ENCODE results near the gene CDK11A. TPM values are rescaled to one million over a fixed set of nuclear protein-coding genes. Genes with fewer than 3 reads are reported as not detected.
"Not testable (repeated sequence)": the region's sequence is repeated elsewhere in the genome, so short reads cannot be mapped to it uniquely, and the experiment has no call there.

CDK11A gene
- total RNA-seq, 1 donor from 2014 or later, result 13.2 TPM

DNA sequence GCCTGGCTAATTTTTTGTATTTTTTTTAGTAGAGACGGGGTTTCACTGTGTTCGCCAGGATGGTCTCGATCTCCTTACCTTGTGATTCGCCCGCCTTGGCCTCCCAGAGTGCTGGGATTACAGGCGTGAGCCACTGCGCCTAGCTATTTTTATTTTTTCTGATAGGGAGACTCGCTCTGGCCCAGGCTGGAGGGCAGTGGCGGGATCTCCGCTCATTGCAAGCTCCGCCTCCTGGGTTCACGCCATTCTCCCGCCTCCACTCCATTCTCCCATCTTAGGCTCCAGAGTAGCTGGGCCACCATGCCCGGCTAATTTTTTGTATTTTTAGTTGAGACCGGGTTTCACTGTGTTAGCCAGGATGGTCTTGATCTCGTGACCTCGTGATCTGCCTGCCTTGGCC, 1.9 kb upstream of the CDK11A start:
- DNase-seq (ENCODE audit: low read depth), result not testable (repeated sequence)

GRCh38 chr1:1721201-1721600, 3.0 kb downstream of the CDK11A start:
- no peak for DNase-seq (ENCODE audit: low read depth)

DNA sequence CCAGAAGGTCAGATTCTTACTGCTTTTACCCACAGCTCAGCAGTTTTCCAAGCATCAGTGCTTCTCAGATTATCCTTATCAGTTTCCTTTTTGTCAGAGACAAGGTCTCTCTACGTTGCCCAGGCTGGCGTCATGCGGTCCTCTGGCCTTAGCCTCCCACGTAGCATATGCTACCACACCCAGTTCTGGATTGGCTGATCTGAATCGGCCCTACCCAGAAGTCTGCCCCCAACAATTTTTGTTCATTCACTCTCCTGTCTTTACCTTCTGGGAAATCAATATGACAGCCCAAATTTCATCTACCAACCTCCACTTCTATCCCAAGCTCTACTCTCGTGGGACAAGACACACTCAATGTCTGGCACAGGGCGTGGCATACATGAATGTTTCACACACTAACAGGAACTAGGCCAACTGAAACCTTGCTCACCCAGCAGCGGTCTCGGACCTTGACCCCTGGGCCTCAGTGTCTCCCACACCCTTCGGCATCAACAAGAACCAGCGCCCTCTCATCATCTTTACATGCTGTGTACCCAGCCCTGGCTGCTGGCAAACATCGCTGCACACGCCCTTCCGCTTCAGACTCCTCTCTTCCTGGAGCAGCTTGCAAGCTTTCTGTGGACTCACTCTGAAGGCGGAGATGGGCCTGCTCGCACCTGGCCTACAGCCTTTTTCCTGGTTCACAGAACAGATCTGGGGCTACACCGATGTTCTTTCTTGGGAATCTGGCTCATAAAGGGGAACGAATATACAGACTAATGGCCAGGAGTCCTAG, 8.9 kb downstream of the CDK11A start:
- DNase-seq (ENCODE audit: low read depth), result not testable (repeated sequence)

DNA sequence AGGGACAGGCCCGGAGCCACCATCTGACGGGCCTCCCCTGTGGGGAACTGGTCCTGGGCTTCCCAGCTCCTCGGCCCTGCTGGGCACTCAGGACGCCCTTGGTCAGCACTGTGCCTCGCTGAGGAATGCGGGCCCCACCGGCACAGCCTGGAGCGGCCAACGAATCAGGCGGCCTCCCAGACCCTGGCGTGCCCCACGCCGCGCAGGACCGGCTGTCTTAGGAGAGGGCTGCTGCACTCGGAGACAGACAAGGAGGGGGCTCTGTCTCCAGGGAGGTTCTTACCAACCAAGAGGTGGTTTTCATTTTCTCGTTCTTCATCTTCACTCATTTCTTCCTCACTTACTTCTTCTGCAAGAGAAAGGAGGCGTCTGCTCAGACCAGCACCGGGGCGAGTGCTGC, 16.3 kb downstream of the CDK11A start:
- DNase-seq (ENCODE audit: low read depth), result not testable (repeated sequence)

DNA sequence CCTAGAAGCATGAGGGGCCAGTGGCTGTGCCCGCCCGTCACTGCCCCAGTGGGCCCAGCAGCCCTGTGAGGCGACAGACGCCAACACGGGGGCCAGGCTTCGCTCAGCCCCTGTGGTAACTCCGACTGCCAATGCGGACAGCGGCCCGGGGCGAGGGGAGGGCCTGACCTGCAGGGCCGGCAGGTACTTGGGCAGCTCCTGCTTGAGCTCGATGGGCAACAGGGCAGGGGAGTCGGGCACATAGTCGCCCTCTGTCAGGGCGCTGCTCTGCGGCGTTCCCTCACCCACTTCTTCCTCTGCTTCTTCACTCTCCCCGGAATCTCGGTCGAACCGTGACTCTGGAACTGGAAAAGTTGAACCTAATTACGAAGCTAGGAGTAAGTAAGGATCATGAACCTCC, 16.9 kb downstream of the CDK11A start:
- DNase-seq (ENCODE audit: low read depth), result not testable (repeated sequence)

- DNase-seq (ENCODE audit: low read depth), result not testable (repeated sequence)
Measured at GRCh38 chr1:1705623-1706022, 18.5 kb downstream of the CDK11A start.

DNA sequence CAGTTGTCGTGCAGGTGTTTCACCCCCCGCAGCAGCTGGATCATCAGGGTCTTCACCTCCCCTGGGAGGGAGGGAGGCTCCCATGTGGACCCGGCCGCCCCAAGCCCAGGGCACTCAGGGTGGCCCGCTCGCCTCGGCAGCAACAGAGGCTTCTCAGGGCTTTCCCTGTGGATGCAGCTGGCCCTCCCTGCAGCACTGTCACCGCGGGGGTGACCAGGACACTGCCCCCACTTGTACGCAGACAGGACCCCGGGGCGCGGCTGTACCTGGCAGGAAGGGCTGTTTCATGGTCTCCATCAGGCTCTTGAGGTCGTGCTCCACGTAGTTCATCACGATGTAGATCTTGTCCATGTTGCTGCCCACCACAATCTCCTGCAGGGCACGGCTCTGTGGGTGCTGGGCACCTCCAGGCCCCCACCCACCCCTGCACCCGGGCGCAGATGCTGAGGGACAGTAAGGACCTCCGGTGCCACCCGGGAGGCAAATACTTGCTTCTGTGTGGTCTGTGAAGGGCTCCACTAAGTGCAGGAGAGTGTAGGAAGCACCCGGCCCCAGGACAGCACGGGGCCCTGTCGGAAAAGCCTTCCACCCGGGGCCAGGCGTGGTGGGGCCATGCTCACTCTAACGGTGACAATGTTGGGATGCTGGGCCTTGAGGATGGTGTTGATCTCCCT, 19.7 kb downstream of the CDK11A start:
- DNase-seq (ENCODE audit: low read depth), result not testable (repeated sequence)

DNA sequence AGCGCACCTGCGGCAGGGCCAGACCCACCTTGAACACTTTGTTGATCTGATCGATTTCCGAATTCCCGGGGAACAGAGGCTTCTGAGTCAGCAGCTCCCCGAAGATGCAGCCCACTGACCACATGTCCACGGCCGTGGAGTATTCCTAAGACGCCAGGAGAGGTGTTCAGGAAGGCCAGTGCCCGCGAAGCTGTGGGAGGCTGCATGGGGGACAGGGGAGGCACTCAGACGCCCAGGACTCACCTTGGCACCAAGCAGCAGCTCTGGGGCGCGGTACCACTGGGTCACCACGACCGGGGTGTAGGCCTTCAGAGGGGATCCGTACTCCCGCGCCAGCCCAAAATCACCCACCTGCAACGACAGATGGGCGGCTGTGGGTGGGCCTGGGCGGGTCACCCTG, 20.4 kb downstream of the CDK11A start:
- no peak for DNase-seq (ENCODE audit: low read depth)

DNA sequence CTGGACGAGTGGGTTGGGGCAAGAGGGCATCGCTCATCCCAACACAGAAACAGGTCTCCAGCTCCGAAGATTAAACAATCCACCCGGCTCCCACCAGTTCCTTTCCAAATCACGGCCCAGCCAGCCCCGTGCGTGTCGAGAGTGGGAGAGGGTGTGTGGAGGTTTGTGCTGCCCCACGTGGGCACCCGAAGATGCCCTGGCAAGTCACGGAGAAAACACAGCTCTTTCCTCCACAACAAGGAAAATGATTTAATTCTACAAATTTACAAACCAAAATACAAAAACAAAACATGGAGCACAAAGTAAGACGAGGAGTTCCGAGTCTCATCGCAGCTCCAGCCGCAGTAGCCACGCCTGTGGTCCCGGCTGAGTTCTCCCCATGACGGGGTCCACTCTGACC, 21.7 kb downstream of the CDK11A start:
- DNase-seq (ENCODE audit: low read depth), result not testable (repeated sequence)

DNA sequence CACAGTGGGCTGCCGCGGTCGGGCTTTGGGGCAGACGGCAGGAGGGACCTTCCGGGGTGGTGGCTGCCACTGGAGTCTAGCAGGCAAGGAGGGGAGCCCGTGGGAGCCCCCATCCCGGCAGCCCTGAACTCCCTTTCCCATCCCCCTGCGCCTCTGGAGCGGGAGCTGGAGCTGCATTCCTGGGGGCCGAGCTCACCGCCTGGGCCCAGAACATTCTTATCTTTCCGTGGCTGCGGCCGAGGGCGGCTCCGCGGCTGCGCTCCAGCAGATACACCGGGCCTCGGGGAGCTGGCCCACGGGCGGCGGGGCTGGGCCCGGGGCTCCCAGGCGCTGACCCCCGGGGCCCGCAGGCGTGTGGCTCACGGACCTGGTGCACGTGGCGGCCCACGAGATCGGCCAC, 23.6 kb downstream of the CDK11A start:
- not testable (repeated sequence) for DNase-seq (ENCODE audit: low read depth)

DNA sequence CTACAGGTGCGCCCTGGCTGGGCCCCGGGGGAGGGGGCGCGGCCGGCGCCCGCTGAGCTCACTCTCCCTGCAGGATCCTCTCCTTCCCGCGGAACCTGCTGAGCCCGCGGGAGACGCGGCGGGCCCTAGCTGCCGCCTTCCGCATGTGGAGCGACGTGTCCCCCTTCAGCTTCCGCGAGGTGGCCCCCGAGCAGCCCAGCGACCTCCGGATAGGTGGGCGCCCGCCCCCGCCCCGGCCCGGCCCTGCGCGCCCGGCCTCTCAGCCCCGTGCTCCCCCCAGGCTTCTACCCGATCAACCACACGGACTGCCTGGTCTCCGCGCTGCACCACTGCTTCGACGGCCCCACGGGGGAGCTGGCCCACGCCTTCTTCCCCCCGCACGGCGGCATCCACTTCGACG, 24.1 kb downstream of the CDK11A start:
- DNase-seq (ENCODE audit: low read depth), result not testable (repeated sequence)

- DNase-seq (ENCODE audit: low read depth), result not testable (repeated sequence)
Measured at GRCh38 chr1:1699061-1699460, 25.1 kb downstream of the CDK11A start.

DNA sequence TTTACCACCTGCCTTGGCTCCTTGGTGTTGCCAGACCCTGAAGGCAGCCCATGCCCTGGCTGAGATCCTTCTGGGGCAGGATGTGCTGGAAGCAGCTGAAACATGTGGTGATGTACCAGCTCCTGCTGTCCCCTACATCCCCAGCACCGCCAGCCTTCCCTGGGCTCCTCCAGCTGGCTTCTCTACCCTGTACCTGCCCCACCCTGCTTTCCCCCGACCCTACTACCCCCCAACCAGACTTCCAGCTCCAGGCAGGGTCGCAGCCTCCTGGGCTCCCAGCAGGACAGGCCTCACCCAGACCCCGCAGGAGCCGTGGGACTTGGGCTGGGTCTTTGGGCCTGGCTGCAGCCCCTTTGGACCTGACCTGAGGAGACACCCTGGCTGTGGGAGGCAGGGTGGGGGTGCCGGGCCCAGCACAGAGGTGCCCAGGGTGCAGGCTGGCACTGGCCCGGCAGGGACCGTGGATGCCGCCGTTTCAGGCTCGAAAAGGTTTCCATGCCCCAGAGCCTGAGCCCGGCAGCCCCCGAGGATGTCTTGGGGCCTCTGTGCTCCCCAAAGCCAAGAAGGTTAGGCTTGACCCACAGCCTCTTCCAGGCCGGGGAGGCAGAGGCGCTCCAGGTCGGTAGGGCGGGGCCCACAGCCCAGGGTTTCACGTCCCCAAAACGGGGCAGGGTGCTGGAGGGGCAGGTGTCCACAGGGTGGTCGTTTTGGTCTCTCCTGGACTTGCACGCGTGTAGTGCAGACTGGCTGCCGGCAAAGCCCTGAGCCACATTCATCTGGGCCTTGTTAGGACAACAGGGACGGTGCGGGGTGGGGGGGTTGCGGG, 26.6 kb downstream of the CDK11A start:
- DNase-seq (ENCODE audit: low read depth), result not testable (repeated sequence)

GRCh38 chr1:1696431-1697357, 27.5 kb downstream of the CDK11A start:
- DNase-seq (ENCODE audit: low read depth), result not testable (repeated sequence)

DNA sequence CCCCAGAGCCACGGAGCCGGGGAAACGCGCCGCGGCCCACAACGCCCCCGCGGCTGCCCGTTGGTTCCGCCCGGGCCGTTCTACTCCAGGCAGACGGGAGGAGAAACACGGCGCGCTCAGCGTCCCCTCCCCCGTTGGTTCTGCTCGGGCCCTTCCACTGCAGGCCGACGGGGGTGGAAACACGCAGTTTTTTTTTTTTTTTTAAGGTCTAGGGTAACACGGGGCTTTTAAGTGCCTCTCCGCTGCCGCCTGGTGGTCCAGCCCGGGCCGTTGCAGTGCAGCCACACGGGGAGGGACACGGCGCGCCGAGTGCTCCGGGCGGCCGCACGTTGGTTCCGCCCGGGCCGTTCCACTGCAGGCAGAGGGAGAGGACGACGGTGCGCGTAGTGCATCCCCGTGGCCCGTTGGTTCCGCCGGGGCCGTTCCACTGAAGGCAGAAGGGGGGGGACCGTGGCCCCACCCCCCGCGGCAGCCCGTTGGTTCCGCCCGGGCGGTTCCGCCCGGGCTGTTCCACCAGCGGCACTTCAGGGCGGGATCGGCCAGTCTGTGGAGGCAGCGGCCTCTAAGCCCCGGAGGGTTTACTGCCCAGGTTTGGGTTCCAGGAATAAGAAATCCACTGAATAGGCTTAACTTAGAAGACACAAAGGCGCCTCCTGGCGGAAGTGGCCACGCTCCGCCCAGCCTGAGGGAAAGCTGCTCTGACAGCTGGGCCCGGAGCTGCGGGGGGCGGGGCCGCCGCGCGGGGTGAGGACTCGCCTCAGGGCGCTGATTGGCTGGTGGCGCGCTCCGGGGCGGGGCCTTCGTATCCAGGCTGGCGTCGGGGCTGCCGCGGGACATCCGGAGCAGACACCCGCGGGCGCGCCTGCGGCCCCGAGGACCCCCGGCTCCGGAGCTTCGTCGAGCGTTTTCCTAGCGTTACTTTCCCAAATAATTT, 31.2 kb downstream of the CDK11A start, which contains the start of gene SLC35E2B:
TSS of gene SLC35E2B (minus strand) at position 82 of the 934 bp plus-strand sequence. CDS start 16,096 bp downstream, outside the sequence.
- peak; percentile 88 for DNase-seq (ENCODE audit: low read depth)

GRCh38 chr1:1692324-1692713, 31.8 kb downstream of the CDK11A start:
- peak; percentile 68 for DNase-seq (ENCODE audit: low read depth)

DNA sequence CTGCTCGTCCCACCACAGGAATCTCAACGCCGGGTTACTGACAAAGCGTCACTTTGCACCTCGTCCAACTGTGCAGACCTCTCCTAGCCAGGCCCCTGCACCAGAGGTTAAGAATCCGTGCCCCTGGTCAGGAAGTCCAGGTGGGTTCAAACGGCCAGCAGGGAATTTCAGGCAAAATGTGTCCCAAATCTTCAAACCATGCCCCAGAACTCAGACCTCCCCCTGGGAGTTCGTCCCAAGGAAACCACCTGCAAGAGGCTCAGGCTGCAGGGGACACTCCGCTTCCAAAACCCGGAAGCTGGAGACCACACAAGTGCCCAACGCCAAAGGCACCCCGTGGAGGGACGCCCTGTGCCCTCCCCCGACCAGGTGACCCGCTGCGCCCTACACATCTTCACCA, 32.7 kb downstream of the CDK11A start:
- not testable (repeated sequence) for DNase-seq (ENCODE audit: low read depth)

GRCh38 chr1:1689526-1689925, 34.6 kb downstream of the CDK11A start:
- not testable (repeated sequence) for DNase-seq (ENCODE audit: low read depth)

DNA sequence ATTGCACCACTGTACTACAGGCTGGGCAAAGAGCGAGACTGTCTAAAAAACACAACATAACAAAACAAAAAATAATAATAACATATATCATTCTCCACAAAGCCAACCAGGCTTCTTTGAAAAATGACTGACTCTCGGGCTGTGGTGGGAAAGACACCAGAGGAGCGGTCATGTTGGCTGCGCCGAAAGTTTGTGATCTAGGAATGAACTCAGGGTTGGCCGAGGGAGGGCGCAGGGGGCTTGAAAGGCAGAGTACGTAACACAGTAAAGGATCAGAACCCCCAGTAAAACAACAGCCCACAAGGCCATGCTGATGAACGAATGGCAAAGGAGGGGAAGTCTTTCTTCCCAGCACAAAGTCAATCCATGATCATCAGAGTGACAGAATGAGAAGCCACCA, 36.3 kb downstream of the CDK11A start:
- DNase-seq (ENCODE audit: low read depth), result no peak
